GM12801 (cell line): ENCODE results near the gene ATG7.

Source experiments
- TF ChIP-seq, protein P1 (sequence below): IDR thresholded peaks from one replicate; pipeline ENCODE4 v1.5.1; 2011; ENCODE audit warnings: control low read depth; ENCODE audit not compliant: insufficient read length; ENCODE audit errors: extremely low read depth

Gene ATG7

DNA sequence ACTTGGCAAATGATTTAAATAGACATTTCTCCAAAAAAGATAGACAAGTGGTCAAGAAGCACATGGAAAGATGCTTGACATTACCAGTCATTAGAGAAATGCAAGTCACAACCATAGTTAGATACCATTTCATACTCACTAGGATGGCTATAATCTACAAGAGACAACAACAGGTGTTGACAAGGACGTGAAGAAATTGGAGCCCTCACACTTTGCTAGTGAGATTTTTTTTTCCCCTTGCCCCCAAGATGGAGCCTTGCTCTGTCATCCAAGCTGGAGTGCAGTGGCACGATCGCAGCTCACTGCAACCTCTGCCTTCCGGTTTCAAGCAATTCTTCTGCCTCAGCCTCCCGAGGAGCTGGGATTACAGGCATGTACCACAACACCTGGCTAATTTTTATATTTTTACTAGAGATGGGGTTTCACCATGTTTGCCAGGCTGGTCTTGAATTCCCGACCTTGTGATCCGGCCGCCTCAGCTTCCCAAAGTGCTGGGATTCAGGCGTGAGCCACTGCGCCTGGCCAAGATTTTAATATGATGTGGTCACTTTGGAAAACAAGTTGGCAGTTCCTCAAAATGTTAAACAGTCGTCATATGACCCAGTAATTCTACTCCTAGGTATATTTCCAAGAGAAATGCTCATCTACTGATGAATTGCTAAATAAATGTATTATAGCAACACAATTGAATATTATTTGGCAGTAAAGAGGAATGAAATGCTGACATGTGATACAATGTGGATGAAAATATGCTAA is 103.3 kb downstream of the ATG7 start:
- TF ChIP-seq, protein P1, sequence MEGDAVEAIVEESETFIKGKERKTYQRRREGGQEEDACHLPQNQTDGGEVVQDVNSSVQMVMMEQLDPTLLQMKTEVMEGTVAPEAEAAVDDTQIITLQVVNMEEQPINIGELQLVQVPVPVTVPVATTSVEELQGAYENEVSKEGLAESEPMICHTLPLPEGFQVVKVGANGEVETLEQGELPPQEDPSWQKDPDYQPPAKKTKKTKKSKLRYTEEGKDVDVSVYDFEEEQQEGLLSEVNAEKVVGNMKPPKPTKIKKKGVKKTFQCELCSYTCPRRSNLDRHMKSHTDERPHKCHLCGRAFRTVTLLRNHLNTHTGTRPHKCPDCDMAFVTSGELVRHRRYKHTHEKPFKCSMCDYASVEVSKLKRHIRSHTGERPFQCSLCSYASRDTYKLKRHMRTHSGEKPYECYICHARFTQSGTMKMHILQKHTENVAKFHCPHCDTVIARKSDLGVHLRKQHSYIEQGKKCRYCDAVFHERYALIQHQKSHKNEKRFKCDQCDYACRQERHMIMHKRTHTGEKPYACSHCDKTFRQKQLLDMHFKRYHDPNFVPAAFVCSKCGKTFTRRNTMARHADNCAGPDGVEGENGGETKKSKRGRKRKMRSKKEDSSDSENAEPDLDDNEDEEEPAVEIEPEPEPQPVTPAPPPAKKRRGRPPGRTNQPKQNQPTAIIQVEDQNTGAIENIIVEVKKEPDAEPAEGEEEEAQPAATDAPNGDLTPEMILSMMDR = no peak

DNA sequence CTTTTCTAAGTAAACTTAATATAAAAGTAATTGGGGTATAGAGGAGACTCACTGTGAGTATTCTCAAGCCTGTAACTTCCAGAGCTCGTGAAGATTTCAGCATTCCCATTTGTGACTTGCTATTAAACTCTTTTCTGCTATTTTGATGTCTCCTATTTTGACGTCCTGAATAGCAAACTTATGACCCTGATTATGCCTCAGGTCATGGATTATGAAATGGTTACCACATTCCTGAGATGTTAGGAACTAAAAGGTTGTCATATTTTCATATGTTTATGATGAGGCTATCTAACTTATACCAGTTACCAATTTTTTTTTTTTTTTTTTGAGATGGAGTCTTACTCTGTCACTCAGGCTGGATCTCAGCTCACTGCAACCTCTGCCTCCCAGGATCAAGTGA is 105.5 kb downstream of the ATG7 start:
- TF ChIP-seq, protein P1 = no peak

DNA sequence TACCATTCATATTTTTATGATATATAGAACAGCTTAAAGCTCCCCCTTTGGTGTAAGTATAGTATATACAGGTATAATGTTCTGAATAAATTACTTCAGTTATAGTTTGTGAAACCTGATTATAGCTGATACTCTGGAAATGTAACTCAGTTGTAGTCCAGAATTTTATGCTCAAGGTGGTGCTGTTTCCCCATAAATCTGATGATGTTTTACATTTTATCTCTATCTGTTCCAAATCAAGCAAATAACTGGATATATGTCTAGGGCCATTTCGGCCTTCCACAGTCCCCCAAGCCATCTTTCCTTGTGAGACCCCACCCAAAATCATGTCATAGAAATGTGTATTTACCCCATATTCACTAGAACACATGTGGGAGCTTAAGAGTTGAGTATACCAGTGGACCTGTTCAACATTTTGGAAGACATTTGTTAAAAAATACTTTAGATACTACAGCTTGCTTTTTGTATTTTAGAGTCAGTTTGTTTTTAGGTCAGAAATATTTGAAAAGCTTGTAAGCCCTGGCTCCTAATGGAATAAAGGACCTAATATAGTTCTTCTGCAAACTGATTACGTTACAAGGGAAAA is 107.1 kb downstream of the ATG7 start:
- TF ChIP-seq, protein P1 = no peak

DNA sequence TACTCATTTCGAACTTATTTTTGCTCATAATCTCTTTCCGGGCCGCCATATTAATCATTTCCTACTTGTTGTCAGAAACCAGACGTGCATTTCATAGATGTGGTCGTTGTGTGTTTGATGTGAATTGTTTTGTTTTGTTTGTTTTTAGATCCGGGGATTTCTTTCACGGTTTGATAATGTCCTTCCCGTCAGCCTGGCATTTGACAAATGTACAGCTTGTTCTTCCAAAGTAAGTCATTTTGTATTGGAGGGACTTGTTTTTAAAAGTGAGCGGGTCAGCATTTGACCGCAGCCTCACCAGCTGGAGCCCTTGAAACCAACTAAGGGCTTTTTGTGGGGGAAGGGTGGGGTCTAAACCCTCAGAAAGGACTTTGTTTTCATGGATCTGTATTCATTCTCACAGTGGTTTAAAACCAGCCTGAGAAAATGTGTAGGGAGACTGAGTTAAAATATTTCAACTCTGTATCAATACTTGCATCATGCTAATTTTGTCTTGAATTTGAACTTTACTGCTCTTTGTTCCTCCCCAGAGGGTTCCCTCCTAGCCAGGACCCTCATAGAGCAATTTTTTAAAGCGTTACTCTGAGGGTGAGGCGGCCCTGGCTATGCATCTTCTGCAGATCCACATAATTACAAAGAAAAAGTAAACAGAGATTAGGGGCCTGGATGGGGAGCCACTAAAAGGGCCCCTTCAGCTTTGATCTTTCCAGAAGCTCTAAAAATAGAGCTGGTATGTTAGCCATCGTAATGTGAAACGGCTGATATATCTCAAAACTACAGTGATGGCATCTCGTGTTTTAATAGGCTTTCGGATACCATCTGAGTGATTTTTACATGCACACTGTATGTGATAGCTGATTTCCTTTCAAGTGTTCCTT is 107.9 kb downstream of the ATG7 start:
- TF ChIP-seq, protein P1 = no peak

DNA sequence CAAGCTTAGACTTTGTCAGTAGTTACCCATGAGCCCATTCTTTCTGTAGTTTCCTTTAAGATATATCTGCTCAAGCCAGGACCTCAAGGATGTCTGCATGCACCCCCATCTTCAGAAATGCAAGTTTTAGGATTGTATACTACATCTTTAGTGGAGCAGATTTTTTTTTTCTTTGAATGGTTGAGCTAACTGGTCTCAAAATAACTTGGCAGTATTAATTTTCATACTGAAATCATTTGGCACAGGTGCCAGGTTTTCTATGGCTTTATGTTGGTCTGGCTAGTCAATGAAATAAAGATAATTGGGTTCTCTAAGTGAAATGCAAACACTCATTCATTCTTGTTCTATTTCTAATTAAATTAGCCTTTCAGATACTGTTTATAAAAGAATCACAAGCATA is 108.9 kb downstream of the ATG7 start:
- TF ChIP-seq, protein P1 = no peak

DNA sequence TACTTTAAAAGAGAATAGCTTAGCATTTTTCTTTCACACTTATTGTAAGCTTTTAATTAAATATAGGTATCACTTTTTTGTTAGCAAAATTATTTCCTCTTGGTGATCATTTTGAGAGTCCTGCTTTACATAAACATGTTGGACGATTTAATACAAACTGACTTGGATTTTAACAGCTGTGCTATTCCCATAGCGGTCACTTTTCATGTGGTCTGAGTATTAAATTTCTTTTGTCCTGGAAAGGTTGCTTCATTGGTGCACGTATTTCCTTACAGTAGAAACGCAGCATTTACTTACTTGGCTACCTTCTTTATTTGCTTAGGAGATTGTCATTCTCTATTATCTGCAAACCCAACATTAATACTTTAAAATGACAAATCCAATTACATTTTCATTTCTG is 109.4 kb downstream of the ATG7 start:
- TF ChIP-seq, protein P1 = no peak

DNA sequence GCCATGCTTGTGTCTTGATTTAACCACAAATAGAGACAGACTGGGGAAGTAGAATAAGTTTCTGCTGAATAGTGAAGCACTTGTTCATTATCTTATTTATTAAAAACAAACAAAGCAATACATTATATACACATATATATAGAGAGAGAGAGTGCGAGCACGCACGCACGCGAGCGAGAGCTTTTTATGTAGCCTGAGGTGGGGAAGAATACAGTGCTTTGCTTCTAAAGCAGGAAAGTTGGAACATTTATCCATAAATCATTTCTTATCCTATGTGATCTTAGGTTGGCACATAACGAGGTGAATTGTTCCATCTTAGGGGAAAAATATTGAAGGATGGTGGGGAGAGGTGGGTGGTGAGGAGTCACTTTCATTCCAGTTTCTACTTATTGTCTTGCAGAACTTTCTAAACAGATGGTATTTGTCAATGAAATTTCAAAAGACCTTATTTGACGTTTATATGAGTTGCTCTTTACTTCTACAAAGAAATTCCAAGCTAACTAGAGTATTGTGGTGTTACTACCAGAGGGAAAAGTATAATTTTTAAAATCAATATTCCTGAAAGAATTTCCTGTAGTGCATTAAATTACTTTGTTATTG is 110.0 kb downstream of the ATG7 start:
- TF ChIP-seq, protein P1 = no peak
